K562 (cell line): ENCODE data around the gene JPT2. TPM values are rescaled to one million over a fixed set of nuclear protein-coding genes. Genes with fewer than 3 reads are reported as not detected.

Source experiments
- ATAC-seq: fragments of 200-7000 bp; cut with Tn5 transposase; 3 replicates; pipeline ENCODE4 v1.9.1; 2020; ENCODE audit warnings: moderate library complexity
- BruUV-seq: library from RNA; stranded (reverse); fragments of 400-500 nt; replicated peaks from 2 replicates; lab custom pipeline; 2021; lab: Mats Ljungman, UMichigan
- CTCF ChIA-PET: fragments of 300-600 bp; formaldehyde crosslinking; extraction: SDS; loops from one replicate; lab custom pipeline; 2021; ENCODE audit warnings: low intra/inter-chr PET ratio; lab: Yijun Ruan, JAX
- POLR2A ChIA-PET: fragments of 300-600, 350-650 bp; sonication (Branson Sonifier 250); formaldehyde crosslinking; extraction: SDS; loops from one replicate; lab custom pipeline; 2021; ENCODE audit warnings: antibody characterized with exemption, inconsistent platforms; lab: Yijun Ruan, JAX
- DNase-seq, 4 experiments: peaks; one replicate each; pipeline versions ENCODE4 v3.0.0 to v3.0.0-alpha.2; 2011 to 2018; ENCODE audit warnings: low spot score in 3 of 4, mixed read lengths in 3 of 4; ENCODE audit errors: extremely low read depth in 1 of 4
- FAIRE-seq: peaks from 2 replicates; lab custom pipeline; 2011; peaks lifted over from hg19 to GRCh38; lab: Jason Lieb, UNC
- H2AFZ ChIP-seq: 2 replicates; pipeline ENCODE4 v1.6.0; 2011; ENCODE audit warnings: low read depth, low read length, control low read depth, inconsistent platforms
- H3K27ac ChIP-seq: fragments of 200-600 bp; 3 replicates; pipeline ENCODE4 v1.8.0; 2011; ENCODE audit warnings: low read depth, mild to moderate bottlenecking, control low read depth, inconsistent platforms, low read length, moderate library complexity, mixed read lengths; ENCODE audit errors: extremely low read depth
- H3K27me3 ChIP-seq, 2 experiments: fragments of 300-600 bp in 1 of 2; 2 replicates in 1 of 2; 3 replicates in 1 of 2; pipeline versions ENCODE4 v1.6.0 to v1.8.0; 2011; ENCODE audit warnings: inconsistent platforms in 2 of 2, low read length in 2 of 2, mild to moderate bottlenecking in 1 of 2, mixed read lengths in 1 of 2, moderate library complexity in 1 of 2; ENCODE audit not compliant: control insufficient read depth in 2 of 2, insufficient read depth in 2 of 2
- H3K36me3 ChIP-seq: fragments of 300-600 bp; 3 replicates; pipeline ENCODE4 v1.8.0; 2011; ENCODE audit warnings: mild to moderate bottlenecking, low read length, inconsistent platforms; ENCODE audit not compliant: control insufficient read depth, insufficient read depth
- H3K4me1 ChIP-seq, 2 experiments: fragments of 200-600 bp in 1 of 2; replicated peaks in 1 of 2; 2 replicates in 1 of 2; 3 replicates in 1 of 2; pipeline versions ENCODE4 v1.5.1 to v1.8.0; 2011; ENCODE audit warnings: inconsistent platforms in 2 of 2, low read length in 2 of 2, mild to moderate bottlenecking in 1 of 2, mixed read lengths in 1 of 2, moderate library complexity in 1 of 2; ENCODE audit not compliant: control insufficient read depth in 2 of 2, insufficient read depth in 2 of 2
- H3K4me2 ChIP-seq: 2 replicates; pipeline ENCODE4 v1.6.1; 2011; ENCODE audit warnings: low read length, control low read depth, inconsistent platforms, mixed read lengths; ENCODE audit not compliant: insufficient read depth
- H3K4me3 ChIP-seq: fragments of 200-600 bp; sonication (generic), shearing (Covaris generic); 2 replicates; pipeline ENCODE4 v1.5.1; 2016; ENCODE audit warnings: control low read depth, inconsistent platforms
- H3K79me2 ChIP-seq: fragments of 200-600 bp; 3 replicates; pipeline ENCODE4 v1.8.0; 2011; ENCODE audit warnings: low read length, inconsistent platforms; ENCODE audit not compliant: control insufficient read depth, insufficient read depth
- H3K9ac ChIP-seq, 2 experiments: 2 replicates each; pipeline versions ENCODE4 v1.6.0 to v1.6.1; 2011; ENCODE audit warnings: low read depth in 2 of 2, low read length in 2 of 2, control low read depth in 1 of 2, inconsistent platforms in 1 of 2, mild to moderate bottlenecking in 1 of 2, mixed read lengths in 1 of 2; ENCODE audit not compliant: insufficient read depth in 1 of 2
- H3K9me1 ChIP-seq: one replicate; pipeline ENCODE4 v1.6.0; 2011; ENCODE audit warnings: inconsistent platforms, mild to moderate bottlenecking, low read length, moderate library complexity; ENCODE audit not compliant: control insufficient read depth, insufficient read depth
- H3K9me3 ChIP-seq: replicated peaks from 2 replicates; pipeline ENCODE4 v1.5.1; 2011; ENCODE audit warnings: low read depth, low read length, inconsistent platforms; ENCODE audit not compliant: control insufficient read depth, insufficient read depth
- H4K20me1 ChIP-seq: replicated peaks from 2 replicates; pipeline ENCODE4 v1.6.1; 2011; ENCODE audit warnings: low read length, inconsistent platforms, mixed read lengths; ENCODE audit not compliant: control insufficient read depth, insufficient read depth
- GABPB2 ChIP-seq: fragments of 250-450 bp; sonication (Bioruptor Pico); conservative IDR thresholded peaks from 2 replicates; pipeline ENCODE4 v1.5.1; 2021; ENCODE audit warnings: mild to moderate bottlenecking
- NR2C2 ChIP-seq, 2 experiments: fragments of 200-800 bp in 1 of 2; sonication (Bioruptor generic) in 1 of 2; sonication (generic) in 1 of 2; formaldehyde crosslinking in 1 of 2; IDR thresholded peaks; 2 replicates each; pipeline versions ENCODE4 v1.6.1 to v1.8.0; 2016 to 2022; ENCODE audit warnings: mild to moderate bottlenecking in 1 of 2, missing compliant biosample characterization in 1 of 2, missing genetic modification characterization in 1 of 2, missing genetic modification reagents in 1 of 2
- ZBTB33 ChIP-seq: sonication (generic); formaldehyde crosslinking; IDR thresholded peaks from 2 replicates; pipeline ENCODE4 v1.8.1; 2023; ENCODE audit warnings: mild to moderate bottlenecking, missing genetic modification reagents
- WGBS: fragments of 100-300 bp; shearing (Covaris generic); methylation state at CpG from one replicate; pipeline ENCODE4 v1.1.6; 2016; ENCODE audit warnings: low coverage, mixed read lengths; ENCODE audit not compliant: insufficient coverage; ENCODE audit errors: missing lambda C conversion rate; 5-methylcytosine and 5-hydroxymethylcytosine counted together
- in situ Hi-C: fragments of 300-500 bp; cut with MboI; formaldehyde crosslinking; loops from 4 replicates; pipeline ENCODE4 v1.15.0; 2018; ENCODE audit warnings: inconsistent platforms, mixed read lengths
- intact Hi-C: fragments of 100-400 bp; cut with micrococcal nuclease; formaldehyde crosslinking; loops from 2 replicates; pipeline ENCODE4 v1.14.2; 2022
- polyA plus RNA-seq, 8 experiments: library from polyadenylated mRNA; depleted of rRNA in 4 of 8; stranded (reverse) in 5 of 8; unstranded in 3 of 8; fragments of >200 nt; fragmentation: Nextera tagmentation in 2 of 8; fragmentation: Illumina TruSeq in 1 of 8; extraction: Ambion mirVana in 2 of 8; extraction: Trizol in 1 of 8; gene quantifications; 2 replicates each; pipeline versions ENCODE4 v1.2.1 to v1.2.3, GENCODE V29; 2011 to 2014; ENCODE audit warnings: inconsistent platforms in 1 of 8, missing spikeins in 1 of 8
- total RNA-seq, 7 experiments: library from RNA; depleted of rRNA in 6 of 7; stranded (reverse); fragments of >200 nt in 6 of 7; fragmentation: Illumina TruSeq in 2 of 7; extraction: Trizol in 2 of 7; gene quantifications; 2 replicates each; pipeline versions ENCODE4 v1.2.1 to v1.2.3, GENCODE V29; 2011 to 2021; ENCODE audit warnings: low replicate concordance in 1 of 7
- TF ChIP-seq, protein P1 (sequence below): sonication (generic); IDR thresholded peaks from 2 replicates; pipeline ENCODE4 v1.6.1; 2016

Gene JPT2
- total and polyA plus RNA-seq, 9 of the 15 experiments (the other 6 are each of a cell fraction or from before 2014, with no cell fraction given) = 25.5 to 133 (median 106) TPM

DNA sequence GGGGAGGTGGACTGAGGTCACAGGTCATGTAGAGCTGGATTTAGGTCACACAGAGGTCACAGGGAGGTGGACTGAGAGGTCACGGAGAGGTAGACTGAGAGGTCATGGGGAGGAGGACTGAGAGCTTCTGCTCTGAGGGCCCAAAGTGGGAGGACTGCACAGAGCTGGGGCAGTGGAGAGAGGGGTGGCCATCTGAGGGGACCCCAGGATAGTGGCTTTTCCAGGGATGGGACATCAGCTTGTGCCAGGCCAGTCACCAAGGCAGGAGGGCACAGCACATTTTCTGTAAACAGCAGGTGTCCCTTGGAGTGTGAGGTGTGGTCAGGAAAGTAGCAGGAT lies 26.1 kb upstream of the JPT2 start:
- Histone ChIP-seq H3K4me2 (no peak overlapping the region), H2AFZ (no peak overlapping the region), H3K36me3 (peaks cover 78% of the 10 kb centered on the region), H3K79me2 (peaks cover 5% of the 10 kb centered on the region; the same call in 2 of the 3 replicates), H4K20me1 (no peaks in the 10 kb centered on the region; the same call in 1 of the 2 replicates), H3K9me3 (peaks cover 4% of the 10 kb centered on the region; the same call in 1 of the 2 replicates), H3K27ac (no peak overlapping the region), H3K9ac (no peak overlapping the region), H3K4me1 (peaks cover 0 to 20% of the 10 kb centered on the region in 2 experiments; a peak in 3 of 5 replicates), H3K9me1 (no peaks in the 10 kb centered on the region), H3K27me3 (no peaks in the 10 kb centered on the region)
- WGBS = 73% methylated on average over 1 of the region's 1 CpG
- intact Hi-C loops = no loop called here
- CTCF ChIA-PET = no interaction called here
- DNase-seq (no peak), ATAC-seq (no peak)
- peak; percentile 59; the same call in 1 of the 2 replicates for TF ChIP-seq NR2C2 (CRISPR knock-in tag; IDR thresholded peaks at IDR 0.05)
- TF ChIP-seq NR2C2 (tag; IDR thresholded peaks at IDR 0.05) = peak; percentile 78; the same call in 1 of the 2 replicates
- TF ChIP-seq ZBTB33 (CRISPR knock-in tag) = peak; percentile 8; the same call in 1 of the 2 replicates
- TF ChIP-seq, protein P1, sequence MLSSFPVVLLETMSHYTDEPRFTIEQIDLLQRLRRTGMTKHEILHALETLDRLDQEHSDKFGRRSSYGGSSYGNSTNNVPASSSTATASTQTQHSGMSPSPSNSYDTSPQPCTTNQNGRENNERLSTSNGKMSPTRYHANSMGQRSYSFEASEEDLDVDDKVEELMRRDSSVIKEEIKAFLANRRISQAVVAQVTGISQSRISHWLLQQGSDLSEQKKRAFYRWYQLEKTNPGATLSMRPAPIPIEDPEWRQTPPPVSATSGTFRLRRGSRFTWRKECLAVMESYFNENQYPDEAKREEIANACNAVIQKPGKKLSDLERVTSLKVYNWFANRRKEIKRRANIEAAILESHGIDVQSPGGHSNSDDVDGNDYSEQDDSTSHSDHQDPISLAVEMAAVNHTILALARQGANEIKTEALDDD = no peak
- no peak for TF ChIP-seq GABPB2 (CRISPR knock-in tag)
- TF ChIP-seq, all 486 proteins: peak for 2
- in situ Hi-C loops = no loop called here
- POLR2A ChIA-PET = interaction anchor here (1.0 kb wide), 1 partner anchor 9 kb away, joined by 4 read pairs; no protein-coding TSS in a partner anchor
- H3K4me3 ChIP-seq = no peak overlapping the region
- no TSS peak for BruUV-seq
- FAIRE-seq = no peak
